ENCODE results near the gene FRMD1. TPM values are rescaled to one million over a fixed set of nuclear protein-coding genes. Genes with fewer than 3 reads are reported as not detected.

FRMD1 gene
- total RNA-seq, 2 donors from 2014 or later = not detected

GRCh38 chr6:168055696-168056489 lies 23.1 kb downstream of the FRMD1 start:
- Histone ChIP-seq H3K27ac (ENCODE audit: low read depth, low read length) (no peak overlapping the region), H3K36me3 (ENCODE audit: control insufficient read depth, insufficient read depth, low read length) (no peaks in the 10 kb centered on the region), H3K4me3 (ENCODE audit: low read length) (no peak overlapping the region), H3K4me1 (ENCODE audit: control insufficient read depth, insufficient read depth, low read length) (no peaks in the 10 kb centered on the region), H3K27me3 (ENCODE audit: control insufficient read depth, insufficient read depth, low read length, poor library complexity, severe bottlenecking) (no peaks in the 10 kb centered on the region), H3K9me3 (ENCODE audit: control insufficient read depth, low read length) (no peaks in the 10 kb centered on the region), H3K9ac (ENCODE audit: extremely low read depth, low read length, poor library complexity, severe bottlenecking) (no peak overlapping the region)
- no peak for TF ChIP-seq CTCF (conservative IDR thresholded peaks at IDR 0.05)
- no peak for DNase-seq
- Mint-ChIP-seq H3K27ac (no peak overlapping the region), H3K27me3 (ENCODE audit: insufficient read depth) (peaks cover 3% of the 10 kb centered on the region), H3K4me3 (no peak overlapping the region), H3K9me3 (no peaks in the 10 kb centered on the region), H3K4me1 (peaks cover 2% of the 10 kb centered on the region), H3K36me3 (ENCODE audit: low read depth) (no peaks in the 10 kb centered on the region)
- 91 to 93% methylated on average over 13 to 22 of the region's 22 CpGs for WGBS, 2 experiments (ENCODE audit: insufficient coverage in 1 of 2, insufficient read length in 1 of 2)

GRCh38 chr6:168054765-168055560 lies 24.0 kb downstream of the FRMD1 start:
- peaks cover 3% of the 10 kb centered on the region for H3K27me3 Mint-ChIP-seq (ENCODE audit: insufficient read depth)
- TF ChIP-seq CTCF (conservative IDR thresholded peaks at IDR 0.05) = no peak
- no peaks in the 10 kb centered on the region for H3K9me3 Mint-ChIP-seq
- DNase-seq = no peak
- no peak overlapping the region for H3K27ac ChIP-seq (ENCODE audit: low read depth, low read length)
- H3K36me3 ChIP-seq (ENCODE audit: control insufficient read depth, insufficient read depth, low read length) = no peaks in the 10 kb centered on the region
- H3K9me3 ChIP-seq (ENCODE audit: control insufficient read depth, low read length) = no peaks in the 10 kb centered on the region
- WGBS, 2 experiments (ENCODE audit: insufficient coverage in 1 of 2, insufficient read length in 1 of 2) = 93 to 94% methylated on average over 9 to 18 of the region's 18 CpGs
- no peak overlapping the region for H3K9ac ChIP-seq (ENCODE audit: extremely low read depth, low read length, poor library complexity, severe bottlenecking)
- peaks cover 2% of the 10 kb centered on the region for H3K4me1 Mint-ChIP-seq
- H3K27me3 ChIP-seq (ENCODE audit: control insufficient read depth, insufficient read depth, low read length, poor library complexity, severe bottlenecking) = no peaks in the 10 kb centered on the region
- no peaks in the 10 kb centered on the region for H3K36me3 Mint-ChIP-seq (ENCODE audit: low read depth)
- no peak overlapping the region for H3K4me3 ChIP-seq (ENCODE audit: low read length)
- H3K4me1 ChIP-seq (ENCODE audit: control insufficient read depth, insufficient read depth, low read length) = no peaks in the 10 kb centered on the region
- no peak overlapping the region for H3K4me3 Mint-ChIP-seq
- H3K27ac Mint-ChIP-seq = no peak overlapping the region

- no peaks in the 10 kb centered on the region for H3K36me3 ChIP-seq (ENCODE audit: control insufficient read depth, insufficient read depth, low read length)
- no peaks in the 10 kb centered on the region for H3K4me1 ChIP-seq (ENCODE audit: control insufficient read depth, insufficient read depth, low read length)
- Mint-ChIP-seq H3K9me3 (no peaks in the 10 kb centered on the region), H3K36me3 (ENCODE audit: low read depth) (no peaks in the 10 kb centered on the region), H3K27me3 (ENCODE audit: insufficient read depth) (no peaks in the 10 kb centered on the region), H3K4me3 (no peak overlapping the region), H3K4me1 (no peaks in the 10 kb centered on the region), H3K27ac (no peak overlapping the region)
- no peak for TF ChIP-seq CTCF (conservative IDR thresholded peaks at IDR 0.05)
- H3K27ac ChIP-seq (ENCODE audit: low read depth, low read length) = no peak overlapping the region
- no peaks in the 10 kb centered on the region for H3K27me3 ChIP-seq (ENCODE audit: control insufficient read depth, insufficient read depth, low read length, poor library complexity, severe bottlenecking)
- H3K9me3 ChIP-seq (ENCODE audit: control insufficient read depth, low read length) = no peaks in the 10 kb centered on the region
- DNase-seq = no peak
- H3K9ac ChIP-seq (ENCODE audit: extremely low read depth, low read length, poor library complexity, severe bottlenecking) = no peak overlapping the region
- 90 to 95% methylated on average over 6 to 14 of the region's 14 CpGs for whole genome bisulfite sequencing, 2 experiments (ENCODE audit: insufficient coverage in 1 of 2, insufficient read length in 1 of 2)
- H3K4me3 ChIP-seq (ENCODE audit: low read length) = no peak overlapping the region
Observed at GRCh38 chr6:168053957-168054471, 25.0 kb downstream of the FRMD1 start.

All from endodermal cell (in vitro differentiated cells).